Mesenchymal stem cell (in vitro differentiated cells and primary cell): Measurements from ENCODE around the gene ABCB9.
"Not testable (repeated sequence)": the region's sequence is repeated elsewhere in the genome, so short reads cannot be mapped to it uniquely, and the experiment has no call there.

ENCODE experiments used
- DNase-seq: peaks from one replicate; pipeline ENCODE4 v3.0.0-alpha.2; 2013
- H2AFZ ChIP-seq: one replicate; pipeline ENCODE4 v1.6.1; 2013; ENCODE audit warnings: low read depth, mild to moderate bottlenecking, control low read depth, inconsistent platforms, low read length, moderate library complexity
- H2AK5ac ChIP-seq: 2 replicates; pipeline ENCODE4 v1.6.1; 2013; ENCODE audit warnings: low read length, moderate library complexity, mild to moderate bottlenecking, inconsistent platforms; ENCODE audit not compliant: severe bottlenecking
- H2BK120ac ChIP-seq: one replicate; pipeline ENCODE4 v1.6.1; 2013; ENCODE audit warnings: low read depth, mild to moderate bottlenecking, inconsistent platforms, low read length, moderate library complexity
- H2BK12ac ChIP-seq, 2 experiments: one replicate each; pipeline ENCODE4 v1.6.1; 2013; ENCODE audit warnings: inconsistent platforms in 2 of 2, low read length in 2 of 2, mild to moderate bottlenecking in 2 of 2, moderate library complexity in 2 of 2, control low read depth in 1 of 2
- H2BK15ac ChIP-seq: one replicate; pipeline ENCODE4 v1.6.1; 2013; ENCODE audit warnings: mild to moderate bottlenecking, low read depth, inconsistent platforms; ENCODE audit not compliant: poor library complexity, severe bottlenecking
- H2BK5ac ChIP-seq: 2 replicates; pipeline ENCODE4 v1.6.1; 2013; ENCODE audit warnings: low read depth, mild to moderate bottlenecking, low read length, control low read depth, inconsistent platforms; ENCODE audit not compliant: poor library complexity, severe bottlenecking
- H3K14ac ChIP-seq, 2 experiments: one replicate each; pipeline ENCODE4 v1.6.1; 2013; ENCODE audit warnings: inconsistent platforms in 2 of 2, low read length in 2 of 2, control low read depth in 1 of 2, mild to moderate bottlenecking in 1 of 2, moderate library complexity in 1 of 2
- H3K18ac ChIP-seq, 2 experiments: one replicate each; pipeline ENCODE4 v1.6.1; 2013; ENCODE audit warnings: inconsistent platforms in 2 of 2, low read length in 2 of 2, control low read depth in 1 of 2, low read depth in 1 of 2, mild to moderate bottlenecking in 1 of 2
- H3K23ac ChIP-seq, 2 experiments: one replicate each; pipeline ENCODE4 v1.6.1; 2013; ENCODE audit warnings: inconsistent platforms in 2 of 2, low read length in 2 of 2, mild to moderate bottlenecking in 2 of 2, moderate library complexity in 2 of 2, control low read depth in 1 of 2
- H3K27ac ChIP-seq: 2 replicates; pipeline ENCODE4 v1.5.1; 2013; ENCODE audit warnings: mild to moderate bottlenecking, moderate library complexity, low read length, control low read depth, inconsistent platforms; ENCODE audit not compliant: poor library complexity, severe bottlenecking
- H3K27me3 ChIP-seq, 2 experiments: 2 replicates each; pipeline versions ENCODE4 v1.6.1 to v1.7.0; 2013; ENCODE audit warnings: low read length in 2 of 2, mild to moderate bottlenecking in 2 of 2, moderate library complexity in 2 of 2, control low read depth in 1 of 2, inconsistent platforms in 1 of 2; ENCODE audit not compliant: control insufficient read depth in 1 of 2, insufficient read depth in 1 of 2
- H3K36me3 ChIP-seq, 2 experiments: 2 replicates each; pipeline versions ENCODE4 v1.6.1 to v1.7.0; 2013; ENCODE audit warnings: low read length in 2 of 2, control low read depth in 1 of 2, inconsistent platforms in 1 of 2, low read depth in 1 of 2, mild to moderate bottlenecking in 1 of 2; ENCODE audit not compliant: insufficient read depth in 2 of 2, control insufficient read depth in 1 of 2
- H3K4ac ChIP-seq, 2 experiments: one replicate each; pipeline ENCODE4 v1.6.1; 2013; ENCODE audit warnings: inconsistent platforms in 2 of 2, low read length in 2 of 2, mild to moderate bottlenecking in 2 of 2, moderate library complexity in 2 of 2, control low read depth in 1 of 2, low read depth in 1 of 2
- H3K4me1 ChIP-seq: 2 replicates; pipeline ENCODE4 v1.6.1; 2013; ENCODE audit warnings: low read depth, low read length, control low read depth; ENCODE audit not compliant: control insufficient read depth, insufficient read depth
- H3K4me2 ChIP-seq: 2 replicates; pipeline ENCODE4 v1.6.1; 2013; ENCODE audit warnings: low read length, mild to moderate bottlenecking, inconsistent platforms; ENCODE audit not compliant: poor library complexity, severe bottlenecking
- H3K4me3 ChIP-seq, 2 experiments: 2 replicates each; pipeline versions ENCODE4 v1.5.1 to v1.7.0; 2013; ENCODE audit warnings: low read length in 2 of 2, mild to moderate bottlenecking in 2 of 2, control low read depth in 1 of 2, low read depth in 1 of 2; ENCODE audit not compliant: insufficient read depth in 1 of 2
- H3K79me1 ChIP-seq: replicated peaks from 2 replicates; pipeline ENCODE4 v1.6.1; 2013; ENCODE audit warnings: mild to moderate bottlenecking, control low read depth, low read length, inconsistent platforms; ENCODE audit not compliant: poor library complexity, severe bottlenecking
- H3K9ac ChIP-seq: 2 replicates; pipeline ENCODE4 v1.7.0; 2013; ENCODE audit warnings: mild to moderate bottlenecking, low read length, moderate library complexity
- H3K9me3 ChIP-seq: 2 replicates; pipeline ENCODE4 v1.7.0; 2013; ENCODE audit warnings: mild to moderate bottlenecking, low read length; ENCODE audit not compliant: control insufficient read depth
- H4K8ac ChIP-seq: one replicate; pipeline ENCODE4 v1.6.1; 2013; ENCODE audit warnings: inconsistent platforms, mild to moderate bottlenecking, low read length, moderate library complexity
- H4K91ac ChIP-seq: one replicate; pipeline ENCODE4 v1.6.1; 2013; ENCODE audit warnings: mild to moderate bottlenecking, low read length, inconsistent platforms
- WGBS: methylation state at CpG from one replicate; pipeline ENCODE4 v1.1.7; 2013; ENCODE audit warnings: mixed read lengths; 5-methylcytosine and 5-hydroxymethylcytosine counted together

Gene ABCB9

DNA sequence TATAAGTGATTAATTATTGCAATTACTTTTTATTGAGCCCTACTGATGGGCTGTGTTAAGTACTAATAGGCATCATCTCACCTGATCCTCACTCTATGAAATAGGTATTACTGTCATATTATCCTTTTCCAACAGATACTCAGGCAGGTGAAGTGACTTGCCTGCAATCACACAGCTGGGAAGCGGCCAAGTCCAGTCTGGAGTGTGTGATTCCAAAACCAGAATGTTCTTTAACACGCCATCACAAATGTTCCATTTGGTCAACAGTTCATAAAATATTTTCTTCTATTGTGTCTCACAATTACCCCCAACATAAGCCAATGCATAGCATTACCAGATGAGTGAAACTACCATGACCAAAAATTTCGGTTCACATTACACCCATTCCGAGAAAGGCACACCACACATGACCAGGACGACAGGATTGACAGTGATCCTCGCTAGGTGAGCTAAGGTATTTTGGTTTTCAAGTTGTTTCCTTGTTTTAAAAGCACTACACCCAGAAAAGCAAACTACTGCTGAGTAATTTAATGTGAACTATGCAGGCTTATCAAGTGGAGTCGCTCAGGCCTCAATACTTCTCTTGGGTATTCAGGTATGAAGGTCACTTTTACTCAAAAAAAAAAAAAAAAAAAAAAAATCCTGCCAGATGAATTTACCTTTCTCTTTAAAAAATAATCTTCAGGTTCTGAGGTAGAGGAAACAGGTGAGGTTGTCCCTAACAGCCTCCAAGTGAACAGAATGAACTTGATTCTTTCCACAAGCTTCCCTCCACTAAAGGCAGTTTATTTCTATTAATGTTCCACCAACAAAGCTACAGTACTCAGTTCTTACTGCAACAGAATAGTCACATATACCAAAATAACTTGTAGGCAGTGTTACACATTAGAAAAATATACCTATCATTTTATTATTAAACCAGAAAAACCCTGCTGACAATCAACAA, 72.8 kb downstream of the ABCB9 start:
- Histone ChIP-seq H2BK5ac (no peak overlapping the region), H3K79me1 (no peaks in the 10 kb centered on the region), H3K36me3 (no peaks in the 10 kb centered on the region), H3K14ac (no peak overlapping the region), H2BK15ac (no peak overlapping the region), H2AFZ (no peak overlapping the region), H2BK12ac (no peak overlapping the region), H3K18ac (no peak overlapping the region), H3K9me3 (no peaks in the 10 kb centered on the region), H4K91ac (no peak overlapping the region), H3K23ac (peak overlapping the region in 1 of 2 experiments; percentile 73), H2AK5ac (no peak overlapping the region), H3K4ac (no peak overlapping the region), H2BK120ac (no peak overlapping the region), H3K9ac (peak overlapping the region; percentile 98), H3K4me3 (peak overlapping the region in 1 of 2 experiments; percentile 93), H3K27ac (no peak overlapping the region), H4K8ac (no peak overlapping the region), H3K27me3 (no peaks in the 10 kb centered on the region), H3K4me1 (peaks cover 27% of the 10 kb centered on the region), H3K4me2 (no peak overlapping the region)
- DNase-seq, result no peak
- WGBS, result 95% methylated on average over 6 of the region's 7 CpGs

DNA sequence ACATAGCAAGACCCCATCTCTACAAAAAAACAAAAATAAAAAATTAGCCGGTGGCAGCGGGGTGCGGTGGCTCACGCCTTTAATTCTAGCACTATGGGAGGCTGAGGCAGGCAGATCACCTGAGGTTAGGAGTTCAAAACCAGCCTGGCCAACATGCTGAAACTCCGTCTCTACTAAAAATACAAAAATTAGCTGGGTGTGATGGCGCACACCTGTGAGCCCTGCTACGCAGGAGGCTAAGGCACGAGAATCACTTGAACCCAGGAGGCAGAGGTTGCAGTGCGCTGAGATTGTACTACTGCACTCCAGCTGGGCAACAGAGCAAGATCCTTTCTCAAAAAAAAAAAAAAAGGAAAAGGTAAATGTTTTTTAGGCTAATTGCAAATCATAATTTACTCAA, 73.5 kb downstream of the ABCB9 start:
- H3K23ac ChIP-seq, H2BK5ac ChIP-seq, H2BK12ac ChIP-seq, H3K4ac ChIP-seq, H3K9me3 ChIP-seq, H3K4me3 ChIP-seq, H2AK5ac ChIP-seq, H4K91ac ChIP-seq, DNase-seq, H3K4me2 ChIP-seq, H2AFZ ChIP-seq, H2BK120ac ChIP-seq, H3K79me1 ChIP-seq, H4K8ac ChIP-seq, H3K18ac ChIP-seq, H3K36me3 ChIP-seq, H3K14ac ChIP-seq, H3K27me3 ChIP-seq: not testable (repeated sequence)
- Histone ChIP-seq H2BK15ac (peak overlapping the region; percentile 71), H3K9ac (peak overlapping the region; percentile 65), H3K4me1 (peaks cover 32% of the 10 kb centered on the region), H3K27ac (peak overlapping the region; percentile 20)
- WGBS, result 97% methylated on average over 8 of the region's 9 CpGs

DNA sequence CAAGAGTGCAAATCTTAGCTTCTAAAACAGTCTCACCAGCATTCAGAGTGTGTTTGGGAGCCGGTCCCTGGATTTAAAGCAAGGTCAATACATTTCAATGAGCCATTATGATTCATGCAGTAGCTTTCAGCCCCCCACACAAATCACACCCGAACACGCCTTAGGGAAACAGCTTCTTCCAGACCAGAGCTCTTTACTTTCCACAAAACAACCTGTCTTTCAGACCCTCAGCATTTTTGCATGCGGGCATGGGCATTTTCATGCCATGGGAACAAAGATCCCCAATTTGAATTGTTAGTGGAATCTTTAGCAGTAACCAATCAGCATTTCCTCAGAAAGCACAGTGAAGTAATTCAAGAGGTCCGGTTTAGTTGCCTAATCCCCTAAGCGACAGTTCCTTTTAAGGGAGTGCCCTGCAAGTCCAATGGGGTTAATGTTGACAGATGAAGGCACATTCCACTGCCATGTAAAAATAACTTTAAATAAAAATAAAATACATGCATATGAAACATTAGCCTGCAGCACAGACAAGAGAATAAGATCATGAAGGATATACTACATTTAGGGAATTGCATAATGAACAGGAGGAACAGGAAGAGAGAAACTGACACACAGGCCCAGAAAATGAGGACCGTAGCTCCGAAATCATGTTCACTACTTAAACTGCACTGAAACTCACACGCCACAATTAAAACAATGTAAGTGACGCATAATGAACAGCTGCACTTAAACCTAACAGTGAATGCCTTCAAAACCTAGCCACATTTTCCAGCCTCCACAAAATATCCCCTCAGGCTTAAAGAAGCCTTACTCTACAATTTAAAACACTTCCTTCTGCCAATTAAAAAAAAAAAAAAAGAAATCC, 74.4 kb downstream of the ABCB9 start:
- H2AFZ ChIP-seq, result no peak overlapping the region
- peak overlapping the region; percentile 72 for H3K27ac ChIP-seq
- no peaks in the 10 kb centered on the region for H3K36me3 ChIP-seq
- peak overlapping the region; percentile 69 for H3K4me2 ChIP-seq
- no peak overlapping the region for H2BK120ac ChIP-seq
- peak overlapping the region; percentile 65 for H3K9ac ChIP-seq
- no peaks in the 10 kb centered on the region for H3K9me3 ChIP-seq
- no peak overlapping the region for H2BK5ac ChIP-seq
- H2AK5ac ChIP-seq, result no peak overlapping the region
- no peaks in the 10 kb centered on the region for H3K27me3 ChIP-seq
- H3K14ac ChIP-seq, result no peak overlapping the region
- no peak overlapping the region for H4K91ac ChIP-seq
- H3K23ac ChIP-seq, result no peak overlapping the region
- DNase-seq, result peak; percentile 88
- H3K79me1 ChIP-seq, result no peaks in the 10 kb centered on the region
- peaks cover 37% of the 10 kb centered on the region for H3K4me1 ChIP-seq
- WGBS, result 15% methylated on average over 8 of the region's 10 CpGs
- no peak overlapping the region for H2BK15ac ChIP-seq
- H3K4ac ChIP-seq, result no peak overlapping the region
- no peak overlapping the region for H3K18ac ChIP-seq
- H2BK12ac ChIP-seq, result no peak overlapping the region
- no peak overlapping the region for H4K8ac ChIP-seq
- peak overlapping the region in 1 of 2 experiments; percentile 52 for H3K4me3 ChIP-seq
